Left lobe of liver (tissue), 2 donors: ENCODE results near the gene CHCHD10. TPM values are rescaled to one million over a fixed set of nuclear protein-coding genes. Genes with fewer than 3 reads are reported as not detected.
A peak's percentile ranks its signal among the peaks of the same experiment; 100 is the strongest.
"Not testable (repeated sequence)": the region's sequence is repeated elsewhere in the genome, so short reads cannot be mapped to it uniquely, and the experiment has no call there.

Experiments used
- ATAC-seq: fragments of 200-7000 bp; cut with Tn5 transposase; one replicate; pipeline ENCODE4 v1.9.1; 2020; ENCODE audit warnings: mild to moderate bottlenecking, moderate library complexity
- DNase-seq: peaks from one replicate; pipeline ENCODE4 v3.0.0-alpha.2; 2020; ENCODE audit warnings: low spot score
- total RNA-seq: library from RNA; stranded (reverse); gene quantifications from one replicate; pipeline ENCODE4 v1.2.1, GENCODE V29; 2021
- donor health status: DM: no; HTN: no; CAD: no; lungs with moderate emphysema.
- donor health status: DM: no; HTN: yes; CAD: no.

CHCHD10 gene
- total RNA-seq, 1 donor from 2014 or later = 320 TPM

GRCh38 chr22:23752090-23752691, 15.6 kb downstream of the CHCHD10 start:
- DNase-seq (no peak), ATAC-seq (no peak)

- peak; percentile 42 for ATAC-seq
- DNase-seq = peak; percentile 57
These were observed 16.3 kb downstream of the CHCHD10 start for GRCh38 chr22:23751441-23751996.

GRCh38 chr22:23750714-23751440, 16.9 kb downstream of the CHCHD10 start, which contains the start of gene ZNF70:
Gene ZNF70, minus strand, starts transcription at chr22:23751112. Its CDS starts 5,972 bp downstream, at chr22:23745140.
- peak; percentile 88 for DNase-seq
- ATAC-seq = peak; percentile 96

- no peak for DNase-seq
- no peak for ATAC-seq
These were observed 17.4 kb downstream of the CHCHD10 start for GRCh38 chr22:23750367-23750713.

GRCh38 chr22:23749841-23750301, 17.9 kb downstream of the CHCHD10 start:
- DNase-seq (no peak), ATAC-seq (no peak)

- DNase-seq (no peak), ATAC-seq (no peak)
These were observed 22.0 kb downstream of the CHCHD10 start for GRCh38 chr22:23745791-23746190.

- DNase-seq (no peak), ATAC-seq (no peak)
These were observed 23.3 kb downstream of the CHCHD10 start for GRCh38 chr22:23744485-23744884.

- no peak for ATAC-seq
- no peak for DNase-seq
These were observed 23.8 kb downstream of the CHCHD10 start for GRCh38 chr22:23744001-23744400.

- ATAC-seq (no peak), DNase-seq (no peak)
These were observed 24.5 kb downstream of the CHCHD10 start for GRCh38 chr22:23743303-23743705.

- DNase-seq (no peak), ATAC-seq (no peak)
These were observed 25.1 kb downstream of the CHCHD10 start for GRCh38 chr22:23742505-23743264.

- no peak for DNase-seq
- no peak for ATAC-seq
These were observed 30.1 kb downstream of the CHCHD10 start for GRCh38 chr22:23737696-23738095.

- ATAC-seq, DNase-seq: not testable (repeated sequence)
These were observed 39.7 kb downstream of the CHCHD10 start for GRCh38 chr22:23728108-23728507.

- ATAC-seq (no peak), DNase-seq (no peak)
These were observed 45.0 kb downstream of the CHCHD10 start for GRCh38 chr22:23722724-23723123.

GRCh38 chr22:23722160-23722559, 45.6 kb downstream of the CHCHD10 start:
- no peak for DNase-seq
- ATAC-seq = no peak

- ATAC-seq (no peak), DNase-seq (no peak)
These were observed 46.9 kb downstream of the CHCHD10 start for GRCh38 chr22:23720855-23721254.

GRCh38 chr22:23718371-23719165, 49.2 kb downstream of the CHCHD10 start:
- no peak for DNase-seq
- ATAC-seq = no peak

- ATAC-seq (peak; percentile 98), DNase-seq (peak; percentile 86)
These were observed 50.7 kb downstream of the CHCHD10 start for GRCh38 chr22:23716811-23717801.
